Measurements from ENCODE around the gene TNFAIP2.

DNA sequence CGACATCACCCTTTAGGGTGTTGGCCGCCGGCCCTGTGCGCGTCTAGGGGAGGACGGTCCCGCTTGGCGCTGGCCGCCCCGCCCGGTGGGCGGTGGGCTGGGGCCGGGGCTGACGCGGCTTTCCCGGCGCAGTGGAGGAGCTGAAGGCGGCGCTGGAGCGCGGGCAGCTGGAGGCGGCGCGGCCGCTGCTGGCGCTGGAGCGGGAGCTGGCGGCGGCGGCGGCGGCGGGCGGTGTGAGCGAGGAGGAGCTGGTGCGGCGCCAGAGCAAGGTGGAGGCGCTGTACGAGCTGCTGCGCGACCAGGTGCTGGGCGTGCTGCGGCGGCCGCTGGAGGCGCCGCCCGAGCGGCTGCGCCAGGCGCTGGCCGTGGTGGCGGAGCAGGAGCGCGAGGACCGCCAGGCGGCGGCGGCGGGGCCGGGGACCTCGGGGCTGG is 3.6 kb downstream of the TNFAIP2 start:
- TF ChIP-seq EZH2phosphoT487 (IDR thresholded peaks at IDR 0.05; ENCODE audit: borderline replicate concordance, low read length), result peak; percentile 76; the same call in 1 of the 2 replicates
- TF ChIP-seq, protein P1, sequence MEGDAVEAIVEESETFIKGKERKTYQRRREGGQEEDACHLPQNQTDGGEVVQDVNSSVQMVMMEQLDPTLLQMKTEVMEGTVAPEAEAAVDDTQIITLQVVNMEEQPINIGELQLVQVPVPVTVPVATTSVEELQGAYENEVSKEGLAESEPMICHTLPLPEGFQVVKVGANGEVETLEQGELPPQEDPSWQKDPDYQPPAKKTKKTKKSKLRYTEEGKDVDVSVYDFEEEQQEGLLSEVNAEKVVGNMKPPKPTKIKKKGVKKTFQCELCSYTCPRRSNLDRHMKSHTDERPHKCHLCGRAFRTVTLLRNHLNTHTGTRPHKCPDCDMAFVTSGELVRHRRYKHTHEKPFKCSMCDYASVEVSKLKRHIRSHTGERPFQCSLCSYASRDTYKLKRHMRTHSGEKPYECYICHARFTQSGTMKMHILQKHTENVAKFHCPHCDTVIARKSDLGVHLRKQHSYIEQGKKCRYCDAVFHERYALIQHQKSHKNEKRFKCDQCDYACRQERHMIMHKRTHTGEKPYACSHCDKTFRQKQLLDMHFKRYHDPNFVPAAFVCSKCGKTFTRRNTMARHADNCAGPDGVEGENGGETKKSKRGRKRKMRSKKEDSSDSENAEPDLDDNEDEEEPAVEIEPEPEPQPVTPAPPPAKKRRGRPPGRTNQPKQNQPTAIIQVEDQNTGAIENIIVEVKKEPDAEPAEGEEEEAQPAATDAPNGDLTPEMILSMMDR (conservative IDR thresholded peaks at IDR 0.05; ENCODE audit: low read depth, low read length), result no peak

Data from PC-3 (cell line).